ENCODE measurements around the gene CYP2F1.
"Not testable (repeated sequence)": the region's sequence is repeated elsewhere in the genome, so short reads cannot be mapped to it uniquely, and the experiment has no call there.

- not testable (repeated sequence) for TF ChIP-seq CTCF, POLR2A, EP300, POLR2AphosphoS5 (IDR thresholded peaks at IDR 0.05)
Observed at GRCh38 chr19:41122846-41123245, 8.6 kb downstream of the CYP2F1 start.
